Erythroblast (primary cell): ENCODE measurements around the gene LRMDA.

ENCODE experiments used
- GATA1 ChIP-seq: IDR thresholded peaks from 2 replicates; pipeline ENCODE4 v1.6.1; 2011; ENCODE audit warnings: low read depth, mild to moderate bottlenecking, control low read depth, low read length, moderate library complexity
- POLR2A ChIP-seq: IDR thresholded peaks from 2 replicates; pipeline ENCODE4 v1.6.1; 2011; ENCODE audit warnings: mild to moderate bottlenecking, low read length

DNA sequence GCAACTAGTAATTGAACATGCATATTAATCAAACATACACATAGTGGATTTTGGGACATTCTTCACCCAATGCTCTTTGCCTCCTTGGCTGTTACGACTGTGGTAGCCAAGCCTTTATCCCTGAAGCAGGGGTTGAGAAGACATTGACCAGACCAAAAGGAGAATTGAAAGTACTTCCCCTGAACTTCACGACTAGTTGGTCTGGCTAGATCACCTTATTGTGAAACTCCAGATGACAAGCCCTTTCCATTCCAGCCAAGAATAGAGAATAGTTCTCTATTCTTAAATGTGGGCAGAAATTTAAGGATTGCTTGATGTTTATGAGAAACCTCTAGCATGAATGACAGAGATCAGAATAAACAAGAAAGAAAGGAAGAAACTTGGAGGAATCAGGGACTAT is 97.0 kb downstream of the LRMDA start:
- no peak for TF ChIP-seq POLR2A
- no peak for TF ChIP-seq GATA1
